Stimulated activated CD8-positive, alpha-beta memory T cell treated with anti-CD3 and anti-CD28 coated beads, Interleukin-4, amount 100 ng/mL, for 1 hour (primary cell): Measurements from ENCODE around the gene SUPT6H.

Experiments used
- DNase-seq, 2 donors: peaks; one replicate each; pipeline ENCODE4 v3.0.0-alpha.2; 2020; ENCODE audit warnings: low read depth in 2 of 2, low spot score in 1 of 2

SUPT6H gene

GRCh38 chr17:28700278-28700677, 38.3 kb downstream of the SUPT6H start:
- no peak for DNase-seq

DNA sequence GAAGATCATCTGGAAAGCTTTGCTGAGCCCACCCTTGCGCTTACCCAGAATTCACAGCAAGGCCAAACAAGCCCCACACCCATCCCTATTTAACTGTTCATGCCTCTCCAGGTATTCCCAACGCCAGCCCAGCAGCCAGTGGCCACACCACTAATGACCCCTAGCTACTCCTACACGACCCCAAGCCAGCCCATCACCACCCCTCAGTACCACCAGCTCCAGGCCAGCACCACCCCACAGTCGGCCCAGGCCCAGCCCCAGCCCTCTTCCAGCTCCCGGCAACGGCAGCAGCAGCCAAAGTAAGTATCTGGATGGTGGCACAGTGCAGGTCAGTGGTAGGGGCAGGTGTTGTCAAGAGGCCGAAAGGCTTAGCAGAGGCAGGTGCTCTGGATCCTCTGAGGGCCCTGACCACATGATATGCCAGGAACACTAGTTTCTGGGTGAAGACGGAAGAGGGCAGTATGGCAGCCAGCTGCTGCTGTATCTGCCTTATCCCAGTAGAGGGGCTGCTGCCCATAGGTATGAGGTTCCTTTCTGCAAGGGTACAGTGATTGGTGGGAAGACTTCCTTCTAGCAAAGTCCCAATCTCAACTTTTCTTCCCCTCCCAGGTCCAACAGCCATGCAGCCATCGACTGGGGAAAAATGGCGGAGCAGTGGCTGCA, 39.0 kb downstream of the SUPT6H start:
- DNase-seq: no peak

DNA sequence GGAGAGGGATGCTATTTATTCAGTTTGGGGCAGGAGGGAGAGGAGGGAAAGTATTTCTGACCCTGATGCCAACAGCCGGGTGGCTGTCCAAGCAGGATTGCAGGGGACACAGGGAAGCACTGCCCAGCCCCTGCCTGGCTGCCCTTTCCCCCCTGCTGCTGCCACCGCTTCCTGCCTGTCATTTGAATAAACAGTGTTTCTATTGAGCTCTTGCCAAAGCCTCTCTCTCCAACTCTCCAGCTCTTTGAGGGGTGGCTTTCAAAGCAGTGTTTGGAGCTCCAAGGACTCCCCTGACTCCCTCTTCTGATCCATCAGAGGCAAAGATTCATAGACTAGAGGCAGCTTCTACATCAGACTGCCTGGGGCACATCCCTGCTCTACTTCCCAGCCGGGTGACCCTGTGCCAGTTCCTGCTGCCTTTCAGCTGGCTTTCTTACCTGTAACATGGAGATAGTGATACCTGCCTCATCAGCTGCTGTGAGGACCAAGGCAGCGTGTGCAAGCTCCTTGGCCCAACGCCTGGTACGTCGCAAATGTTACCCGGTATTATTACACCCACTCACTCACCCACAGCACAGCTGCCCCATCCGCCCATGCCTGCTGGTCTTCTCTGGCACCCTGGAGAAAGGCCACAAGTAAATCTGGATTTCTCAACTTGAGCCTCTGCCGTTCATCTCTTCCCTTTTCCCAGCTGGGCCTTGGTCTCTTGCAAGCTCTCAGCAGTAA, 40.2 kb downstream of the SUPT6H start:
- DNase-seq: no peak

- no peak for DNase-seq
Measured at GRCh38 chr17:28702752-28703150, 40.7 kb downstream of the SUPT6H start.

DNA sequence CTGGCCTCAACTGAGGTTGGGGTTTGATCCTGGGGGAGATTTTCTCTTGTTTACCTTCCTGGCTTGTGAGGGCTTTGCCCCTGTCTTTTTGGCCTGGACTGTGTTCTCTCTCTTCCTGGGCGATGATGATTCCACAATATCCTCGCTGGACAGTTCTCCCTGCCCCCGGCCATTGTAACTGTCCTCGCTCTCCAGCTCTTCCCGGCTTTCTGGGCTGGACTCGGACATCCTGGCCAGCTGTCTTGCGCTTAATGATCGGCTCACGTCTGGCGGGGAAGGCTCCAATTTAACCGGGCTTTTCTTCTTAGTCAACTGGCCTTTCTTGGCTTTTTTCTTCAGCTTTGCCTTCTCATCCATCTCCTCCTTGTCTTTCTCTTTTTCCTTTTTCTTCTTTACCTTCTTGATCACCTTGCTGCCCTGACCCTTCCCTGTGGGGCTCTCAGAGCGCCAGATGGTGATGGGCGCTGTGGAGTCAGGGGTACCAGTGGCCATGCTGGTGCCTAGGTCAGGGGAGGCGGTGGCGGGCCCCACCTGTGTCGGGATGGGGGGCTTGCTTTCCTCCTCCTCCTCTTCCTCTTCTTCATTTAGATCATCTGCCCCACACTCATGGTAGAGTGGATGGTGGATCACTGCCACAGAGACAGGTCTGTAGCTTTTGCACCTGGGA, 41.7 kb downstream of the SUPT6H start:
- no peak for DNase-seq

GRCh38 chr17:28704219-28704858, 42.3 kb downstream of the SUPT6H start:
- no peak for DNase-seq

- DNase-seq: no peak
Measured at GRCh38 chr17:28705074-28705659, 43.2 kb downstream of the SUPT6H start.

GRCh38 chr17:28705728-28706334, 43.8 kb downstream of the SUPT6H start:
- DNase-seq: no peak

DNA sequence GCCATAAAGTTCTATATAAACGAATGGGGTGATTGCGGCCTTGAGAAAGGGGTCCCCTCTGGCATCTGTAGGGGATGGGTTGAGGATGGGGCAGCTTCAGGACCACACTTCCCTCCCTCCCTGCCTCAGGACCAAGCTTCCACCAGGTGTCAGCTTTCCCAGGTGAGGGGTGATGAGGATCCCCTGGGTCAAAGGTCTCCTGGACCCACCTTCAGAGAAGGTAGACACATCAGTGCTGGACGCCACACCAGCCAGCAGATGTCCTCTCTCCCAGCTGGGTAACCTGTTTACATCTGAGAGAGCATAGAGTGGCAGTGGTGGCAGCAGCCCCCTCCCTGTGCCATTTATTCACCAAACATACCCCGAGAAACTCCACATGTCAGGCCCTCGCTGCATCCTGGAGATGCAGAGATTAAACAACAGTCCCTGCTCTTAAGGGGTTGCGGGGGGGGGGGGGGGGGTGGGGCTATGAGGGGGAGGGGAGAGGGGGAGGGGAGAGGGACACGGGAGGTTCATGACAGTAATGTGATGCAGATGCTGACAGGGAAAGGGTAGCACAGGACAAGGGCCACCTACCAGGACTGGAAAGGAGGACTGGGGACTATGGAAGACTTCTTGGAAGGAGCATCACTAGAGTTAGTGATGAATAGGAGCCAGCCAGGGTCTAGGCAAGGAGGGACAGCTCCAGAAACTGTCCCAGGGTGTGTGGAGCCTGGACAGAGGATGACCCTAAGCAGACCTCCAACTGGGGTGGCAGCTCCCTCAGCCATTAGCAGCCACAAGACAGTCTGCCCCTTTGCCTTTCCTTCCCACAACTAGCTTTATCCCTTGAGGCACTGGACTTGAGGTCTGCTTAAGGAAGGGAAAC, 44.7 kb downstream of the SUPT6H start:
- no peak for DNase-seq

GRCh38 chr17:28707339-28707720, 45.3 kb downstream of the SUPT6H start:
- DNase-seq: no peak

- peak; percentile 68 to 81 for DNase-seq
Measured at GRCh38 chr17:28710861-28711722, 49.1 kb downstream of the SUPT6H start.

DNA sequence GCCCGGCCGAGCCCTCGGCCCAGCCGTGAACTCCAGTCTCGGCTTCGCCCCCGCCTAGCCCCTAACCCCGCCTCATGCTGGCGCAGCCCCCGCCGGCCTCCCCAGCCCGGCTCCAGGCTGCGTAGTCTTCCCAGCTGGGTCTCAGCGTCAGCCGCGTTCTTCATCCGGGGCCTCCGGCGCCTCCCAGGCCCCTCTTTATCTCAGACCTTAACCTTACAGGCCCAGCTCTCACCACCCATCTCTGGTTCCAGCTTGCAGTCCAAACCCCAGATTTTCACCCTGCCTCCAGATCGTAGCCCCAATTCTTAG, 49.7 kb downstream of the SUPT6H start, which contains the start of gene PROCA1:
PROCA1 (minus strand) TSS at position 166 of the 309 bp plus-strand sequence. CDS start 228 bp downstream, outside the sequence.
- no peak for DNase-seq

DNA sequence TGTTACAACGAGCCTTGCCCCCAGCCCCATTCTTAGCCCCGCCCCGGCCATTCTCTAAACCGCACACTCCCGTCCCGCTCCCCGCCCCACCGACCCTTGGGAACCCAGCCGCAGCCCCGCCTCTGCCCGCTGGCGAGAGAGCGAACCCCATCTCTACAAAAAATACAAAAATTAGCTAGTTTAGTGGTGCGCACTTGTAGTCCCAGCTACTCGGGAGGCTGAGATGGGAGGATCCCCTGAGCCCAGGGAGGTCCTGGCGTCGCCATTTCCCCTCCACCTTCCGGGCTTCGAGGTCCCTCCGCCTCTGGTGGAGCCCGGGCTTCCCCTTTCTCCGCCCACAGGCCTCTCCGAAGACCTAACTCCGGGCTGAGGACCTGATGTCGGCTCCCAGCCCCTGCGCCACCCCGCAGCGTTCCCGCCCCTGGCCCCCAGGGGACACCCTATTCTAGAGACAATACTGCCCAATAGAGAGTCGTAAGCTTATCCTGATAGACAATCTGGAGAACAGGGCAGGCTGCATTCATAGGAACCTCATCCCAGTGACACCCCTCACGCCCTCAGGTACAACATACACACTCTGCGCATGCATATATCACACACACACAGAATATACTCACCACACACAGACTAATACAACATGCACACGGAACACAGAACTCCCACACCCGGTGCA, 50.2 kb downstream of the SUPT6H start:
- no peak for DNase-seq

DNA sequence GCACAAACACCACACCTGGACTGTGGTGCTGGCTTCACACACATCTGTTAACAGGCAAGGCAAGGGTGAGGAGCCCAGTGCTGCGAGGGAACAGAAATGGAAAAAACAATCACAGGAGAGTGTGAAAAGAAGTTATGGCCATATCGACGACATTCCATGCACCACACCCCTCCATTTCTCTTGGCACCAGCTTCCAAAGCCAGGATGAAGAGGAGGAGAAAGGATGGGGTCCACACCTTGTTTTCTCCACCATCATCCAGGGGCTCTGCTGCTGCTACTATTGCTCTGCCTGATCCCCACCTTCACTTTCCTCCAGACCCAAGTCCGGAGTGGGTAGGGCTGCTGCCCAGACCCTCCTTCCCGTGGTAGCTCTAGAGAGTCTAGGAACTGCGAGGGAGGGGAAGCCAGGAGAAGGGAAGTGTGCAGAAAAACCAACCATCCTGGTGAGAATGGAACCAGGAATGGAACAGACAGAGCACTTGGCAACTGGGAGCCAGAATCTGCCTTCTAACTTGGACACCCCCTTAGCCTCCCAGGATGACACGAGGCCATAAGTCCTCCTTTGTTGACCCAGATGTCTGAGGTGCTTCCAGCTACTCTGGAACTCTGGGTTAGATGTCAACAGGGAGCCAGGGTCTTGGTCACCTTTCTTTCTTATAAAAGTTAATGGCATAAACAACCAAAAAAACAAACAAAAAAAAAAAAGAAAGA, 50.9 kb downstream of the SUPT6H start:
- no peak for DNase-seq

- DNase-seq: no peak
Measured at GRCh38 chr17:28714281-28714680, 52.3 kb downstream of the SUPT6H start.

DNA sequence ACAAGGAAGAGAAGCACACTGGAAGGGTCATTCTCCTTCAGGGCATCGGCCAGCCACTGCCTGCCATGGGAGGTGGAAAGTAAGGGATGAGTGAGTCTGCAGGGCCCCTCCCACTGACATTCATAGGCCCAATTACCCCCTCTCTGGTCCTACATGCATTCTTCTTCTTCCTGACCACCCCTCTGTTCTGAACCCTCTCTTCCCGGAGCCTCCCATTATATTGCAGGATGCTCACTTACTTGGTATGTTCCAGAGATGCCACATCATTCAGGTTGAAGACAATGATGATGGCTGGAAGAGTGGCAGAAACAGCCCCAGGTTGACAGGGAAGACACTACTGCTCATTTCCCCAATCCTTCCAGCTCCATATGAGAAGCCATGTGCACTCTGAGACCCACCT, 53.2 kb downstream of the SUPT6H start:
- no peak for DNase-seq

DNA sequence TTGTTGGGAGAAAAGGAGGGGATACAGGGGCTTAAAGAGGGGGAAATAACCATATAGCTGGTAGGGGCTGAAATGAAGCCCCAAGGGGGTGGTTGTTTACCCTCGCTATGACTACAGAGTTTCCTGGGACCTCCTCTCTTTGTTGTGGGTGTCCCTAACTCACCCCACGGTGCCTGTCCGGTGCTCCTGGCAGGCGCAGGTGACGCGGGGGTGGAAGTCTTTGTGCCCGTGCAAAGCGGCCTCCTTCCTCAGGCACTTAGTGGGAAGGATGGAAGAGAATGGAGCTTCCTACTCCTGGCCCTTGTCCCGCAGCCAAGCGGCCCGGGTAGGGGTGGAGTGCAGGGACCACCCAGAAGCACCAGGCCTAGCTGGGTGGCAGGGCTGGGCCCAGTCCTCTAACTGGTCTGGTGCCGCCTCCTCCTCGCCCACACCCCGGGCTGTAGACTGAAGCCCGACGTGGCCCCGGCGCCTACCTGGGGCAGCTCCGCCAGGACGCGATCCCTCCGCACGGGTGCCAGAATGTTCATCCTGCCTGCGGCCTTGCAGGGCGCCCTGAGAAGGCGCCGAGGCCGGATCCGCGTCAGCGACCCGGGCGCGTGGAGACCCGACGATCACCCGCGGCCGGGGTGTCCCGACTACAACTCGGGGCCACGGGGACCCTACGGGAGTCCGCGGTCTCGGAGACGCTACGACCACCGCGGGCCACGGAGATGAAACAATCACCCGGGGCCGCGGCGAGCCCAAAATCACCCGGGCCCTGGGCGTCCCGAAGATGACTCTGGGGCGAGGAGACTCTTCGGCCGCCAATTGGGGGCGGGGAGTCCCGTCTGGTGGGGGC, 55.0 kb downstream of the SUPT6H start:
- no peak for DNase-seq
